GM12892 (cell line): ENCODE measurements around the gene SIRPB1.
"Not testable (repeated sequence)": the region's sequence is repeated elsewhere in the genome, so short reads cannot be mapped to it uniquely, and the experiment has no call there.

Source experiments
- DNase-seq: peaks from one replicate; pipeline ENCODE4 v3.0.0; 2011; ENCODE audit not compliant: insufficient read length
- FAIRE-seq: peaks from 2 replicates; lab custom pipeline; 2011; peaks lifted over from hg19 to GRCh38; lab: Jason Lieb, UNC
- POLR2A ChIP-seq: IDR thresholded peaks from 2 replicates; pipeline ENCODE4 v1.6.1; 2011; ENCODE audit warnings: low read depth, low read length, control low read depth
- POLR2AphosphoS5 ChIP-seq: IDR thresholded peaks from 2 replicates; pipeline ENCODE4 v1.6.1; 2011; ENCODE audit warnings: low read depth, low read length, control low read depth
- TAF1 ChIP-seq: IDR thresholded peaks from 2 replicates; pipeline ENCODE4 v1.6.1; 2011; ENCODE audit warnings: low read depth, mild to moderate bottlenecking, control low read depth, low read length, borderline replicate concordance

SIRPB1 gene

DNA sequence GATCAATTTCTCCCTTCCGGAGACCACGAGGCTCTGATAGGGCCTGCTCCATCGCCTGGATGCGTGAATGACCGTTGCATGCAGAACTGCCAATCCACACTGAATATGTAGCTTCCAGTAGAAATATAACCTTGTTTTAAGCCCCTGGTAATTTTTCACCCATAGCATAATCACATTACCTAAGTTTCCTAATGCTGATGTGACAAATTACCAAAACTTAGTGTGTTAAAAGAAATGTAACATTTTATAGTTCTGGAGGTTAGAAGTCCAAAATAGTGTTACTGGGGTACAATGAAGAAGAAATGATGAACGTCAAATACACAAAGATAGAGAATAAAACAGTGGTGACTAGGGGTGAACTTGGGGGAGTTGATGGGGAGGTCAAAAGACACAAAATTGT is 40.3 kb downstream of the SIRPB1 start:
- FAIRE-seq = no peak
- TF ChIP-seq POLR2AphosphoS5 (no peak), TAF1 (no peak), POLR2A (no peak)

DNA sequence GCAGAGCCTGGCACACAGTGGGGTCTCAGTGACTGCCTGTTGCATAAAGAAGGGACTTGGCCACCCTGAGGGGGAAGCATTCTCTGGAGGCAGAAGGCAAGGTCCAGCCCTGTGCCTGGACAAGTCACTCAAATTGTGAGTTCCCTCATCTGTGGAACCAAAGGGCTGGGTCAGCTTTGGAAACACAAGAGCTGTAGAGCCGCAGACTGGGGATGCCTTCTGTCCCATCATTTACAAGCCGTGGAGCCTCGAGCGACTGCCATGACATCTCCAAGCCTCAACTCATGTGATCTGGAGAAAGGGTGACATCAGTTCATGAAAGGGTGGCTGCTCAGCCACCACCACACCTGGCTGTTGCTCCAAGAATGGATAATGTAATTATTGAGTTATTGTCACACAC is 41.9 kb downstream of the SIRPB1 start:
- FAIRE-seq = peak; percentile 77
- TF ChIP-seq POLR2AphosphoS5 (no peak), TAF1 (no peak), POLR2A (no peak)
- DNase-seq = no peak

More for the DNA sequence above, 40.3 kb downstream of the SIRPB1 start:
- no peak for DNase-seq

DNA sequence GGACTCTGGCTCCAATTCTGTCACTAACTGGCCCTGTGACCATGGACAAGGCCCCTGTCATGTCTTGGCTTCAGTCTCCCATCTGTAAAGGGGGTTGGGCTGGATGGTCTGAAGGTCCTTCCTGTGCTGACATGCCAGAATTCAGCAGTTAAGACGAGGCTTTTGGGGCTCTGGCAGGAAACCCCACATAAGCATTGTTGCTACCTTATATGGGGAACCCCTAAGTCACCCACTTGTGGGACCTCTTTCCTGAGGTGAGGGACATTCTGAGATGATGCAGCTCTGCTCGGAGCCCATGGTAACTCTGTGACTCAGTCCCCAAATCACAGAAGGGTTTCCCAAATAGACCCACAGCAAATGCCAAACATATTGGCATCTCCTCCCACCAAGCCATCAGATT is 42.5 kb downstream of the SIRPB1 start:
- FAIRE-seq, DNase-seq: not testable (repeated sequence)

- TF ChIP-seq POLR2AphosphoS5 (no peak), TAF1 (no peak), POLR2A (no peak)
- DNase-seq (no peak), FAIRE-seq (no peak)
These were observed 43.2 kb downstream of the SIRPB1 start for GRCh38 chr20:1576641-1577040.

DNA sequence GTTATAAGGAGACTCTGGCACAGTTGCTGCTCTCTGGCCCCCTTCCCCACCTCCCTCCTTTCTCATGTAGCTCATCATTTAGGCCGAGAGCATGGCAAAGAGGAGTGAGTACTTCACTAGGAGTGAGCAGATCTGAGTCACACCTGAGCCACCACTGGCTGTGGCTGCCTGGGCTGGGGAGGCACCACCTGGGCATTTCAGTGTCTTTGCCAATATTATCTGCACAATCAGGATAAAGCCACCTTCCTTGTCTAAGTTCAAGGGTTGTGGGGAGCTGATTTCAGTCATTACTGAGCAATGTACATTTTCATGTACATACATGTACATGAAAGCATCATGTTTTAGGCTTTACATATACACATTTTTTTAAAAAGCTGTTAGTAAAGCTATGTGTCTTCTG is 43.8 kb downstream of the SIRPB1 start:
- not testable (repeated sequence) for FAIRE-seq, DNase-seq

DNA sequence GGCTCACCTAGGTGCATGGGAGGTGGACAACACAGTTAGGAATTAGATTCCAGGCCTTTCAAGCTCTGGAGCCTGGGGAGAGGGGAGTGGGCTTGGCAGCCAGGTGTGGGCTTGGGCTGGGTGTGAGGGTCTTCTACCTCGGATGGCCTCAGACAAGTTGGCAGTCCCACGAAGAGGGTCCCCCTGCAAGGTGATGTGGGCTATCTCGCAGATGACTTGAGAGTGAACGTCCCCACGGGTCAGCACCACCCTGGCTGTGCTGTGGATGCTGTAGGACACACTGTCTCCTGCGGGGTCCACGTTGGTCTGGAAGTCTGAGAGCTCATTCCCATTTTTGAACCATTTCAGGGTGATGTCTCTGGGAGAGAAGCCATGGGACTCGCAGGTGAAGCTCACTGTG is 48.2 kb downstream of the SIRPB1 start:
- not testable (repeated sequence) for DNase-seq, FAIRE-seq
